ENCODE measurements around the gene CSRP1. TPM values are rescaled to one million over a fixed set of nuclear protein-coding genes. Genes with fewer than 3 reads are reported as not detected.

The CSRP1 gene
- polyA plus RNA-seq, 6 donors from 2014 or later = 25.4 to 35.4 (median 27.8) TPM

- Mint-ChIP-seq H3K4me3 (no peak overlapping the region), H3K9me3 (peaks cover 0 to 9% (median 0%) of the 10 kb centered on the region in 7 donors), H3K4me1 (peaks cover 12 to 34% (median 17%) of the 10 kb centered on the region in 3 donors), H3K27me3 (peaks cover 28 to 48% (median 32%) of the 10 kb centered on the region in 3 donors), H3K27ac (no peak overlapping the region), H3K36me3 (peaks cover 0 to 13% of the 10 kb centered on the region in 2 donors)
- DNase-seq = no peak
- no peak for ATAC-seq (ENCODE audit: low read depth in 2 of 2)
Observed at GRCh38 chr1:201543871-201544642, 37.1 kb upstream of the CSRP1 start.

DNA sequence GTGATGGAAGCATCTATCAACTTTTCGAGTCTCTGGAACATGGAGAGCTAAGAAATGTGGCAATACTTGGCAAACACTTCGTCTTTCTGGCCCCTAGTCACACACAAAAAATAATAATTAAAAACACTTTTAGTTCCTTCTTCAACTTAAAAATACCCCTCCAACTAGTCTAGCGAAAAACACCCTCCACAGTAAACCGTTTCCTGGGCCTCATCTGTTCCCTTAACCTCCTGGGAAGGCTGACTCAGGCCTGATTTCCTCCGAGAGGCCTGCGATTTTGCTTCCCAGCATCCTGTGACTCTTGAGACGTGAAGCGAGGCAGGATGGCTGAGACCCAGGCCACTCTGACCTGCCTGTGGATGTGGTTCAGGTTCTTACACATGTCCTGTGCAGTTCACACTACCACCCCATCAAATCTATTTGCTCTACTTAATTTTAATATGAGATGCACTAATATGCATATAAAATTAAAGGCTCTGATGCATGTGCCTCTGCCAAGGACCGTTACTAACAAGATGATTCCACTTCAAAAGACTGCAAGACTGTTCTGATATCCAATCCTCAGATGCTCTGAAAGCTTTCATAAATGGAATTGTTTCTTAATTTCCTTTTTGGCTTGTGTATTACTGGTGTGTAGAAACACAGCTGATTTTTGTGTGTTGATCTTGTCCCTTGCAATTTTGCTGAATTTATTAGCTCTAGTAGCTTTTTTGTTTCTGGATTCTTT, 35.5 kb upstream of the CSRP1 start:
- no peak for DNase-seq
- Mint-ChIP-seq H3K36me3 (peaks cover 0 to 13% of the 10 kb centered on the region in 2 donors), H3K4me1 (peaks cover 20 to 45% (median 28%) of the 10 kb centered on the region in 3 donors), H3K9me3 (peaks cover 0 to 9% (median 0%) of the 10 kb centered on the region in 7 donors), H3K27ac (peak overlapping the region in 2 of 6 donors; percentile 12 to 16), H3K27me3 (peaks cover 41 to 61% (median 45%) of the 10 kb centered on the region in 3 donors), H3K4me3 (peak overlapping the region in 2 of 8 donors; percentile 11 to 46)
- no peak for ATAC-seq (ENCODE audit: low read depth in 2 of 2)

DNA sequence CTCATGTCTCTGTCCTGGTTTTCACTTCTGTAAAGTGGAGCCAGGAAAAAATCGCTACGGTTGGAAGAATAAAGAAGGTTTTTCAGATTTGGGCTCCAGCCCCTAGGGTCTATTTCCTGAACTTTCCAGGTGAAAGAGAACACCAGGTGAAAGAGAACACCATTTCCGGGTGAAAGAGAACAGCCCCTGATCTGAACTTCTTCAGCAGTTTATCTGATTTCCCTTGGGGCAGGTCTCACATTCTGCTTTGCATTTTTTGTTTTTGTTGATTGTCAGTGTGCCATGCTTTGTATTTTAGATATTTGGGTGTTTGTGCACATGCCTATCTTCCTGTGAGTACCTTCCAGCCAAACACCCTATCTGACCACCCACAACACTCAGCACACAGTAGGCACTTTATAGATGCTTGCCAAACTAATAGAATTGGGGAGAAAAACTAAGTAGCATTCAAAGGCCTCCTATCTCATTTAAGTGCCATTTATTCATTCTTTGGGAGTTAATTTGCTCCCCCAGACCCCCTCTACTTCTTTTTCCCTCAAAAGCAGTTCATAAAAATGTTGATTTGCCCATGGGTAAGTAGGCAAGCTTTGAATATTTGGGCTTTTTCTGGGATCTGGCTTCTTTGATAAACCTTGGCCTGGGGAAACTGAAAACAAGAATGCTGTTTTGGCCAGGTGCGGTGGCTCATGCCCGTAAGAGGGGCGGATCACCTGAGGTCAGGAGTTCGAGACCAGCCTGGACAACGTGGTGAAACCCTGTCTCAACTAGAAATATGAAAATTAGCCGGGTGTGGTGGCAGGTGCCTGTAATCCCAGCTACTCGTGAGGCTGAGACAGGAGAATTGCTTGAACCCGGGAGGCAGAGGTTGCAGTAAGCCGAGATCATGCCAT, 34.2 kb upstream of the CSRP1 start:
- peaks cover 52 to 71% (median 58%) of the 10 kb centered on the region in 3 donors for H3K27me3 Mint-ChIP-seq
- peaks cover 0 to 13% of the 10 kb centered on the region in 2 donors for H3K36me3 Mint-ChIP-seq
- peak overlapping the region in 2 of 8 donors; percentile 81 to 88 for H3K4me3 Mint-ChIP-seq
- peak; percentile 25 to 30 for ATAC-seq (ENCODE audit: low read depth in 2 of 2)
- DNase-seq = no peak
- no peak overlapping the region for H3K27ac Mint-ChIP-seq
- H3K9me3 Mint-ChIP-seq = peaks cover 0 to 9% (median 0%) of the 10 kb centered on the region in 7 donors
- peaks cover 20 to 42% (median 25%) of the 10 kb centered on the region in 3 donors for H3K4me1 Mint-ChIP-seq

GRCh38 chr1:201539561-201540431, 32.9 kb upstream of the CSRP1 start:
- Mint-ChIP-seq H3K27me3 (peaks cover 60 to 71% (median 64%) of the 10 kb centered on the region in 3 donors), H3K36me3 (peaks cover 0 to 13% of the 10 kb centered on the region in 2 donors), H3K4me3 (peak overlapping the region; percentile 53 to 89 (median 84)), H3K9me3 (peaks cover 0 to 9% (median 0%) of the 10 kb centered on the region in 7 donors), H3K4me1 (peaks cover 20 to 40% (median 25%) of the 10 kb centered on the region in 3 donors), H3K27ac (peak overlapping the region in 2 of 6 donors; percentile 49 to 71)
- ATAC-seq (ENCODE audit: low read depth in 2 of 2) = peak; percentile 17 to 19
- no peak for DNase-seq

- ATAC-seq (ENCODE audit: low read depth in 2 of 2) = peak; percentile 38 to 39
- Mint-ChIP-seq H3K4me1 (peaks cover 20 to 40% (median 25%) of the 10 kb centered on the region in 3 donors), H3K27ac (peak within 1 kb of the TSS in 3 of 6 donors; percentile 61 to 78 (median 71)), H3K27me3 (peaks cover 55 to 68% (median 66%) of the 10 kb centered on the region in 3 donors), H3K9me3 (peaks cover 0 to 9% (median 0%) of the 10 kb centered on the region in 7 donors), H3K36me3 (peaks cover 0 to 13% of the 10 kb centered on the region in 2 donors), H3K4me3 (peak within 1 kb of the TSS; percentile 71 to 89 (median 84))
- no peak for DNase-seq
Observed at GRCh38 chr1:201538612-201539551, 32.0 kb upstream of the CSRP1 start, which contains the start of gene NAV1. Gene NAV1 (plus strand): TSS chr1:201539127. CDS start chr1:201622885, 83,758 bp downstream.

- ATAC-seq (ENCODE audit: low read depth in 2 of 2) (no peak), DNase-seq (no peak)
- peaks cover 2 to 12% of the 10 kb centered on the region in 2 donors for H3K36me3 Mint-ChIP-seq
- H3K27ac Mint-ChIP-seq = peak overlapping the region in 2 of 6 donors; percentile 61 to 78
- peaks cover 50 to 65% (median 65%) of the 10 kb centered on the region in 3 donors for H3K27me3 Mint-ChIP-seq
- peaks cover 20 to 40% (median 25%) of the 10 kb centered on the region in 3 donors for H3K4me1 Mint-ChIP-seq
- peaks cover 0 to 6% (median 0%) of the 10 kb centered on the region in 7 donors for H3K9me3 Mint-ChIP-seq
- H3K4me3 Mint-ChIP-seq = peak overlapping the region; percentile 71 to 89 (median 82)
Observed at GRCh38 chr1:201537891-201538611, 31.1 kb upstream of the CSRP1 start.

- H3K27me3 Mint-ChIP-seq = peaks cover 51 to 62% (median 62%) of the 10 kb centered on the region in 3 donors
- H3K4me3 Mint-ChIP-seq = peak overlapping the region in 1 of 8 donors; percentile 89
Observed at GRCh38 chr1:201537467-201537866, 30.5 kb upstream of the CSRP1 start.

DNA sequence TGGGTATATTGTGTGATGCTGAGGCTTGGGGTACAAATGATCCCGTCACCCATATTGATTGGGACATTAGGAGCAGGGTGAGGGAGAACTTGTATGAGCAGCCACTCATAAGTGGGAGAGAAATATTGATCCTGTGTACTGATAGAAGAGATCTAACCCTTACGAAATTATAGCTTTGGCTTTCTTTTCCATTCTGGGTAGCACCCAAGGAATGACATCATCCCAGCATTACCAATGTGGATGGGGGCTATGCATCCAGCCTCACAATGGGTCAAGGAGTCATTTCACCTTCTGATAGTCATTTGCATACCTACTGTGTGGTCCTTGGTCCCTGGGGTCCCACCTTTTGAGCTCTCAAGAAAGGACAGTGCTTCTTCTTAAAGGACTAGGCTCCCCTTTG, 30.1 kb upstream of the CSRP1 start:
- H3K27me3 Mint-ChIP-seq = peaks cover 55 to 62% (median 62%) of the 10 kb centered on the region in 3 donors
- ATAC-seq (ENCODE audit: low read depth in 2 of 2) (no peak), DNase-seq (no peak)
- H3K36me3 Mint-ChIP-seq = peaks cover 3 to 10% of the 10 kb centered on the region in 2 donors
- peaks cover 20 to 34% (median 25%) of the 10 kb centered on the region in 3 donors for H3K4me1 Mint-ChIP-seq
- no peak overlapping the region for H3K27ac Mint-ChIP-seq
- H3K9me3 Mint-ChIP-seq = no peaks in the 10 kb centered on the region
- H3K4me3 Mint-ChIP-seq = peak overlapping the region in 1 of 8 donors; percentile 41

More at GRCh38 chr1:201537467-201537866, 30.5 kb upstream of the CSRP1 start:
- no peak for DNase-seq
- ATAC-seq (ENCODE audit: low read depth in 2 of 2) = no peak
- Mint-ChIP-seq H3K4me1 (peaks cover 20 to 39% (median 25%) of the 10 kb centered on the region in 3 donors), H3K36me3 (peaks cover 6 to 8% of the 10 kb centered on the region in 2 donors), H3K27ac (no peak overlapping the region), H3K9me3 (no peaks in the 10 kb centered on the region)

DNA sequence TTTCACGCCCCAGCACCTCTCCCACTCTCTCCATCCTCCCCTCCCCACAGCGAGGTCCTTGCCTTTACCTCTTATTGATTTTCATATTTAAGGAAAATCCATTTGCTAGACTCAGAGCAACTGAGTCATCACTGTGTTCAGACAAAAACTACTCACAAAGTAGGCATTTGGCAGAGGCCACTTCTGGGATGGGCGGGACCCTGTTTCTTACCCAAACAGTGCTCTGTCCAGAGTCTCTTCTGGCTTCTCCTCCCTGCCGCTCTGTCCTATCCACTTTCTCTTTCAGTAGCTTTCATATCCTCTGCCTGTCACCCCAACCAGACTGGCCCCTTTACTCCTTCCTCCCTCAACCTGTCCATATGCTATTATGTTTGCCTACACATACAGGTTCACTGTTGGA, 29.6 kb upstream of the CSRP1 start:
- no peak for ATAC-seq (ENCODE audit: low read depth in 2 of 2)
- peaks cover 20 to 30% (median 25%) of the 10 kb centered on the region in 3 donors for H3K4me1 Mint-ChIP-seq
- H3K36me3 Mint-ChIP-seq = peaks cover 0 to 10% of the 10 kb centered on the region in 2 donors
- H3K27ac Mint-ChIP-seq = peak overlapping the region in 1 of 6 donors; percentile 14
- peaks cover 55 to 63% (median 62%) of the 10 kb centered on the region in 3 donors for H3K27me3 Mint-ChIP-seq
- H3K9me3 Mint-ChIP-seq = no peaks in the 10 kb centered on the region
- peak overlapping the region in 1 of 8 donors; percentile 58 for H3K4me3 Mint-ChIP-seq
- DNase-seq = no peak

DNA sequence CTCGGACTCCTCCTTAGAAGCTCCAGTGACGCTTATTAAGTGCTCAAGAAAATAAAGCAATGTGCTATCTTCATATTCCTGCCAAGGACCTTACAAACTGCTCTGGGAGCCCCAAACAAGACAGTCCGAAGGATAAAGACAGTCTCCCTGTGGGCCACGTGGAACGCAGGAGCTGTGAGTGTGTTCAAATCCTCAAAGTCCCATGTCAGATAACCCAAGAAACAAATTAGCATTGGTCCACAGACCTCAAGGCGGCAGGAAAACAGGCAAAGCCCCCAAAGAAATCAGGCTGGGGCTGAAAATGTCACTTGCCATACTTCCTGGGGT, 29.0 kb upstream of the CSRP1 start:
- Mint-ChIP-seq H3K4me3 (peak overlapping the region in 1 of 8 donors; percentile 63), H3K36me3 (peaks cover 0 to 10% of the 10 kb centered on the region in 2 donors), H3K27me3 (peaks cover 50 to 63% (median 63%) of the 10 kb centered on the region in 3 donors), H3K4me1 (peaks cover 18 to 27% (median 25%) of the 10 kb centered on the region in 3 donors), H3K27ac (no peak overlapping the region), H3K9me3 (no peaks in the 10 kb centered on the region)
- DNase-seq (no peak), ATAC-seq (ENCODE audit: low read depth in 2 of 2) (no peak)

Measured in naive B cell (primary cell).